HG02973 (cell line): ENCODE data around the gene CROCC.
"Not testable (repeated sequence)": the region's sequence is repeated elsewhere in the genome, so short reads cannot be mapped to it uniquely, and the experiment has no call there.

Experiments
- ATAC-seq: cut with Tn5 transposase; IDR thresholded peaks from one replicate; pipeline ENCODE4 v1.9.1; 2021; ENCODE audit warnings: moderate library complexity; ENCODE audit not compliant: unreplicated experiment

CROCC gene

GRCh38 chr1:16931206-16931934, 9.6 kb downstream of the CROCC start:
- not testable (repeated sequence) for ATAC-seq

- not testable (repeated sequence) for ATAC-seq
Measured at GRCh38 chr1:16933945-16934344, 12.2 kb downstream of the CROCC start.

- ATAC-seq: not testable (repeated sequence)
Measured at GRCh38 chr1:16936580-16936979, 14.8 kb downstream of the CROCC start.

- no peak for ATAC-seq
Measured at GRCh38 chr1:16938351-16939321, 16.9 kb downstream of the CROCC start.

- not testable (repeated sequence) for ATAC-seq
Measured at GRCh38 chr1:16939386-16940180, 17.9 kb downstream of the CROCC start.

GRCh38 chr1:16944038-16944437, 22.3 kb downstream of the CROCC start:
- ATAC-seq: no peak

- ATAC-seq: not testable (repeated sequence)
Measured at GRCh38 chr1:16945512-16945911, 23.8 kb downstream of the CROCC start.

GRCh38 chr1:16946185-16946584, 24.5 kb downstream of the CROCC start:
- ATAC-seq: not testable (repeated sequence)

- ATAC-seq: no peak
Measured at GRCh38 chr1:16946646-16947045, 24.9 kb downstream of the CROCC start.

- ATAC-seq: not testable (repeated sequence)
Measured at GRCh38 chr1:16948282-16948891, 26.7 kb downstream of the CROCC start.

GRCh38 chr1:16949026-16949425, 27.3 kb downstream of the CROCC start:
- not testable (repeated sequence) for ATAC-seq

- not testable (repeated sequence) for ATAC-seq
Measured at GRCh38 chr1:16952376-16952775, 30.6 kb downstream of the CROCC start.

GRCh38 chr1:16954579-16954978, 32.8 kb downstream of the CROCC start:
- ATAC-seq: no peak

GRCh38 chr1:16955186-16955585, 33.5 kb downstream of the CROCC start:
- ATAC-seq: no peak

- ATAC-seq: no peak
Measured at GRCh38 chr1:16956775-16957174, 35.0 kb downstream of the CROCC start.

GRCh38 chr1:16957731-16958130, 36.0 kb downstream of the CROCC start:
- ATAC-seq: no peak

- no peak for ATAC-seq
Measured at GRCh38 chr1:16958475-16958874, 36.7 kb downstream of the CROCC start.

GRCh38 chr1:16960560-16961296, 39.0 kb downstream of the CROCC start:
- ATAC-seq: peak; percentile 53

- no peak for ATAC-seq
Measured at GRCh38 chr1:16961297-16962133, 39.8 kb downstream of the CROCC start.
